ENCODE results near the gene S100A13. TPM values are rescaled to one million over a fixed set of nuclear protein-coding genes. Genes with fewer than 3 reads are reported as not detected.

S100A13 gene
- total RNA-seq, 1 experiment from 2014 or later = 210 TPM

GRCh38 chr1:153616144-153616916, 11.0 kb downstream of the S100A13 start, which contains the start of gene S100A14:
Gene S100A14 (minus strand): TSS chr1:153616325. CDS start chr1:153615858, 467 bp downstream.
- intact Hi-C loops (cut with micrococcal nuclease) = loop anchor here (5.0 kb wide), 1 partner anchor 371 kb away; the partner anchor contains the start of gene RAB13
- Mint-ChIP-seq H3K27me3 (ENCODE audit: insufficient read depth, unreplicated experiment) (no peaks in the 10 kb centered on the region), H3K9me3 (ENCODE audit: unreplicated experiment) (no peaks in the 10 kb centered on the region), H3K27ac (ENCODE audit: low read depth, unreplicated experiment) (peak within 1 kb of the TSS; percentile 76), H3K4me3 (ENCODE audit: unreplicated experiment) (peak within 1 kb of the TSS; percentile 90), H3K36me3 (ENCODE audit: insufficient read depth, unreplicated experiment) (peaks cover 30% of the 10 kb centered on the region), H3K4me1 (ENCODE audit: insufficient read depth, unreplicated experiment) (peaks cover 52% of the 10 kb centered on the region)
- no peak for TF ChIP-seq CTCF (IDR thresholded peaks at IDR 0.05; ENCODE audit: unreplicated experiment)
- ChIA-PET CTCF (interaction anchor here (0.6 to 11.8 kb wide), 23 partner anchors 9 to 1397 kb away, joined by 3 to 214 read pairs (median 4); partner anchors contain the start of genes CHTOP, RAB13, S100A1 and S100A13), POLR2A (interaction anchor here (0.6 to 46.1 kb wide), 33 partner anchors 1 to 662 kb away, joined by 3 to 1272 read pairs (median 4); partner anchors contain the start of genes CHTOP, CREB3L4, CRTC2 and ILF2)
- BruUV-seq (replicated peaks) = no TSS peak
- DNase-seq (ENCODE audit: unreplicated experiment) = peak; percentile 97

GRCh38 chr1:153615406-153615805, 11.9 kb downstream of the S100A13 start:
- peaks cover 33% of the 10 kb centered on the region for H3K36me3 Mint-ChIP-seq (ENCODE audit: insufficient read depth, unreplicated experiment)
- peak overlapping the region; percentile 90 for H3K4me3 Mint-ChIP-seq (ENCODE audit: unreplicated experiment)
- peak overlapping the region; percentile 76 for H3K27ac Mint-ChIP-seq (ENCODE audit: low read depth, unreplicated experiment)
- peak; percentile 54 for DNase-seq (ENCODE audit: unreplicated experiment)
- TF ChIP-seq CTCF (IDR thresholded peaks at IDR 0.05; ENCODE audit: unreplicated experiment) = no peak
- peaks cover 59% of the 10 kb centered on the region for H3K4me1 Mint-ChIP-seq (ENCODE audit: insufficient read depth, unreplicated experiment)
- intact Hi-C loops (cut with micrococcal nuclease) = loop anchor here (5.0 kb wide), 1 partner anchor 372 kb away; the partner anchor contains the start of gene RAB13
- BruUV-seq (replicated peaks) = no TSS peak
- no peaks in the 10 kb centered on the region for H3K9me3 Mint-ChIP-seq (ENCODE audit: unreplicated experiment)
- ChIA-PET CTCF (interaction anchor here (0.6 to 11.8 kb wide), 20 partner anchors 8 to 371 kb away, joined by 3 to 214 read pairs (median 4); partner anchors contain the start of genes RAB13, S100A1, S100A13 and S100A6), POLR2A (interaction anchor here (0.8 to 46.1 kb wide), 22 partner anchors 0 to 661 kb away, joined by 3 to 1272 read pairs (median 7); partner anchors contain the start of genes CHTOP, ILF2, JTB and RPS27)
- H3K27me3 Mint-ChIP-seq (ENCODE audit: insufficient read depth, unreplicated experiment) = no peaks in the 10 kb centered on the region

- no peaks in the 10 kb centered on the region for H3K27me3 Mint-ChIP-seq (ENCODE audit: insufficient read depth, unreplicated experiment)
- CTCF ChIA-PET = interaction anchor here (0.7 to 11.8 kb wide), 15 partner anchors 7 to 371 kb away, joined by 3 to 214 read pairs (median 5); partner anchors contain the start of genes RAB13, S100A1 and S100A13
- H3K9me3 Mint-ChIP-seq (ENCODE audit: unreplicated experiment) = no peaks in the 10 kb centered on the region
- peak overlapping the region; percentile 94 for H3K27ac Mint-ChIP-seq (ENCODE audit: low read depth, unreplicated experiment)
- DNase-seq (ENCODE audit: unreplicated experiment) = no peak
- TF ChIP-seq CTCF (IDR thresholded peaks at IDR 0.05; ENCODE audit: unreplicated experiment) = no peak
- BruUV-seq (replicated peaks) = no TSS peak
- peaks cover 32% of the 10 kb centered on the region for H3K36me3 Mint-ChIP-seq (ENCODE audit: insufficient read depth, unreplicated experiment)
- H3K4me1 Mint-ChIP-seq (ENCODE audit: insufficient read depth, unreplicated experiment) = peaks cover 64% of the 10 kb centered on the region
- H3K4me3 Mint-ChIP-seq (ENCODE audit: unreplicated experiment) = peak overlapping the region; percentile 90
- intact Hi-C loops (cut with micrococcal nuclease) = loop anchor here (5.0 kb wide), 1 partner anchor 372 kb away; the partner anchor contains the start of gene RAB13
- POLR2A ChIA-PET = interaction anchor here (0.7 to 46.1 kb wide), 23 partner anchors 1 to 660 kb away, joined by 3 to 1272 read pairs (median 6); partner anchors contain the start of genes CHTOP, ILF2, RAB13 and S100A1
These were observed 12.4 kb downstream of the S100A13 start for GRCh38 chr1:153614906-153615305.
